ENCODE results near the gene XCR1. TPM values are rescaled to one million over a fixed set of nuclear protein-coding genes. Genes with fewer than 3 reads are reported as not detected.
"Not testable (repeated sequence)": the region's sequence is repeated elsewhere in the genome, so short reads cannot be mapped to it uniquely, and the experiment has no call there.

Gene XCR1
- total and polyA plus RNA-seq, 4 donors: 0.04 to 1.1 (median 0.31) TPM

- 65 to 91% methylated on average over 6 of the region's 6 CpGs for WGBS, 2 donors
- Histone ChIP-seq H3K9ac (ENCODE audit: insufficient read depth in 1 of 2, low read length in 2 of 2) (no peak overlapping the region), H3K27me3 (ENCODE audit: control insufficient read depth in 3 of 3, insufficient read depth in 3 of 3, low read length in 2 of 3) (no peaks in the 10 kb centered on the region), H3K36me3 (ENCODE audit: control insufficient read depth in 4 of 4, insufficient read depth in 4 of 4, low read length in 4 of 4) (no peaks in the 10 kb centered on the region), H3K27ac (ENCODE audit: low read depth in 1 of 2, low read length in 1 of 2) (no peak overlapping the region), H3K4me3 (no peak overlapping the region), H3K4me1 (ENCODE audit: control insufficient read depth in 5 of 5, insufficient read depth in 5 of 5, low read length in 5 of 5) (peaks cover 1 to 15% (median 9%) of the 10 kb centered on the region in 5 donors), H3K9me3 (ENCODE audit: control insufficient read depth in 4 of 4, insufficient read depth in 3 of 4, low read length in 3 of 4) (no peaks in the 10 kb centered on the region)
- no peak for TF ChIP-seq CTCF (IDR thresholded peaks at IDR 0.05; ENCODE audit: control extremely low read depth, extremely low read depth)
- DNase-seq: no peak
- ATAC-seq (ENCODE audit: insufficient read depth, low FRiP score): no peak
Measured at GRCh38 chr3:46008058-46008457, 19.2 kb downstream of the XCR1 start.

- Histone ChIP-seq H3K4me1 (ENCODE audit: control insufficient read depth in 5 of 5, insufficient read depth in 5 of 5, low read length in 5 of 5) (peaks cover 1 to 15% (median 9%) of the 10 kb centered on the region in 5 donors), H3K4me3 (no peak overlapping the region), H3K36me3 (ENCODE audit: control insufficient read depth in 4 of 4, insufficient read depth in 4 of 4, low read length in 4 of 4) (no peaks in the 10 kb centered on the region), H3K27me3 (ENCODE audit: control insufficient read depth in 3 of 3, insufficient read depth in 3 of 3, low read length in 2 of 3) (no peaks in the 10 kb centered on the region), H3K9me3 (ENCODE audit: control insufficient read depth in 4 of 4, insufficient read depth in 3 of 4, low read length in 3 of 4) (no peaks in the 10 kb centered on the region), H3K27ac (ENCODE audit: low read depth in 1 of 2, low read length in 1 of 2) (no peak overlapping the region), H3K9ac (ENCODE audit: insufficient read depth in 1 of 2, low read length in 2 of 2) (no peak overlapping the region)
- no peak for TF ChIP-seq CTCF (IDR thresholded peaks at IDR 0.05; ENCODE audit: control extremely low read depth, extremely low read depth)
- no peak for DNase-seq
- ATAC-seq (ENCODE audit: insufficient read depth, low FRiP score): no peak
Measured at GRCh38 chr3:46007280-46007679, 20.0 kb downstream of the XCR1 start.

- WGBS, 2 donors: 58 to 73% methylated on average over 5 of the region's 5 CpGs
- ATAC-seq (ENCODE audit: insufficient read depth, low FRiP score): no peak
- no peak for TF ChIP-seq CTCF (IDR thresholded peaks at IDR 0.05; ENCODE audit: control extremely low read depth, extremely low read depth)
Measured at GRCh38 chr3:46006238-46007032, 20.8 kb downstream of the XCR1 start.

GRCh38 chr3:46003706-46004105 is 23.6 kb downstream of the XCR1 start:
- DNase-seq; H3K9ac ChIP-seq (ENCODE audit: insufficient read depth in 1 of 2, low read length in 2 of 2); ATAC-seq (ENCODE audit: insufficient read depth, low FRiP score); H3K27me3 ChIP-seq (ENCODE audit: control insufficient read depth in 3 of 3, insufficient read depth in 3 of 3, low read length in 2 of 3); H3K36me3 ChIP-seq (ENCODE audit: control insufficient read depth in 4 of 4, insufficient read depth in 4 of 4, low read length in 4 of 4); H3K9me3 ChIP-seq (ENCODE audit: control insufficient read depth in 4 of 4, insufficient read depth in 3 of 4, low read length in 3 of 4); H3K4me3 ChIP-seq; H3K27ac ChIP-seq (ENCODE audit: low read depth in 1 of 2, low read length in 1 of 2): not testable (repeated sequence)
- H3K4me1 ChIP-seq (ENCODE audit: control insufficient read depth in 5 of 5, insufficient read depth in 5 of 5, low read length in 5 of 5): peaks cover 1 to 15% (median 9%) of the 10 kb centered on the region in 5 donors

More at GRCh38 chr3:46006238-46007032, 20.8 kb downstream of the XCR1 start:
- Histone ChIP-seq H3K9ac (ENCODE audit: insufficient read depth in 1 of 2, low read length in 2 of 2) (no peak overlapping the region), H3K4me3 (no peak overlapping the region), H3K36me3 (ENCODE audit: control insufficient read depth in 4 of 4, insufficient read depth in 4 of 4, low read length in 4 of 4) (no peaks in the 10 kb centered on the region), H3K4me1 (ENCODE audit: control insufficient read depth in 5 of 5, insufficient read depth in 5 of 5, low read length in 5 of 5) (peaks cover 1 to 15% (median 9%) of the 10 kb centered on the region in 5 donors), H3K27ac (ENCODE audit: low read depth in 1 of 2, low read length in 1 of 2) (peak overlapping the region in 1 of 2 donors; percentile 33), H3K27me3 (ENCODE audit: control insufficient read depth in 3 of 3, insufficient read depth in 3 of 3, low read length in 2 of 3) (no peaks in the 10 kb centered on the region), H3K9me3 (ENCODE audit: control insufficient read depth in 4 of 4, insufficient read depth in 3 of 4, low read length in 3 of 4) (no peaks in the 10 kb centered on the region)
- DNase-seq: peak; percentile 35 to 93 (median 91)

Data from lung (tissue), 12 donors.